ENCODE measurements around the gene CDHR2.

GRCh38 chr5:176639208-176639607 lies 90.1 kb downstream of the CDHR2 start:
- no peak for TF ChIP-seq CTCF (IDR thresholded peaks at IDR 0.05 in 2 of 3, conservative IDR thresholded peaks at IDR 0.05 in 1 of 3; ENCODE audit: borderline replicate concordance in 1 of 3, insufficient read depth in 1 of 3, low read depth in 2 of 3, low read length in 2 of 3)
- TF ChIP-seq REST (IDR thresholded peaks at IDR 0.05; ENCODE audit: low read depth), result no peak

All from HCT116 (cell line).